Fibroblast of the conjunctiva (primary cell): Measurements from ENCODE around the gene FCER1G.
"Not testable (repeated sequence)": the region's sequence is repeated elsewhere in the genome, so short reads cannot be mapped to it uniquely, and the experiment has no call there.

Source experiments
- DNase-seq: peaks from one replicate; pipeline ENCODE4 v3.0.0-alpha.2; 2010; ENCODE audit warnings: low read depth

Gene FCER1G

DNA sequence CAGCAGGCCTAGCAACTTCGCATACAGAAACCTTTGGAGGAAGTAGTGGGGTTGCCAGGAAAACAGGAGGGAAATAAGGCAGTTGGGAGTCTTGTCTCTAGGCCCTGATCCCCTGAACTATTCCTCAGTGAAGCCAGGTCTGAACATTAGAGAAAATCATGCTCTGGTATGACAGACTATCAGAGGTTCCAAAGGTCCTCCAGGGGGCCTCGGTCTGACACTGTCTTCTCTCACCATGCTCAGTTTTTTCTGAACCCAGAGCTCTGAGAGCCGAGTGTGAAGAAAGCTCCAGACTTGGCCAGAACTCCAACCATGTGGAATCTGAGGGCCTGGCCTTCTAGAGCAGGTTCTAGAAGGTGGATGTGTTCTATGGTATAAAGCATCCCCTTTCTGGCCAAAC, 14.8 kb downstream of the FCER1G start:
- DNase-seq: no peak

DNA sequence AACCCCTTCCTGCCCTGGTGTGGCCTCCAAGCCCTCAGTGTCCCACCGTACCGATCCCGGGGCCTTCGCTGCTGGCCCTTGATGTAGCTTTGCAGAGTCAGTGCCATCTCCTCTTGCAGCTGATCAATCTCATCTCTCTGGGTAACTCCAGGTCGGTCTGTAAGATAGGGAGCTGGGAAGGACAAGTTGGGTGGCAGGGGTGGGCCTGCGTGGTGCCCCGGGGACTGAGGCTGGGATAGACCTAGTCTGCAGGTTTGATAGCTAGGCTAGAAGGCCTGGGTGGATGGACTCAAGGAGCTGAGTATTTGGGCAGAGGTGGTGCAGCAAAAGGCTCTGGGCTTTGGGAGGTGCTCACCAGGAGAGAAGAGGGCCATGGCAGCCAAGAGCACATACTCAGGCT, 15.7 kb downstream of the FCER1G start:
- no peak for DNase-seq

DNA sequence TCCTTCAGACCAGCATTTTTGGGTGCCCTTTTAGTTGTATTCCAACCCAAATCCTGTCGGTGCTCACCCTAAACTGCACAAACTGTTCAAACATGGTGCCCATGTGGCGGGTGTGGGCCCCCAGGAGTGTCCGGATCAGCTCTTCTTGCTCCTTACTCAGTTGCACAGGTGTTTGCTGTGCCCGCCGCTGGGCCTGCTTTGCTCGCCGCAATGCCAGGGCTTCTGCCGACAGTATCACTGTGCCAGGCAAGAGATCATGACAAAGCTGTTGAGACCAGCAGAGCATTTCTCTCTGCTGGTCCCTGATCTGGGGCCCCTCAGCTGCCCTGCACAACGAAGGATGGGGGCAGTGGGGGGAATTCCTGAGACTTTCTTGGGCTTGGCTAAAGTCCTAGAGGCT, 18.0 kb downstream of the FCER1G start:
- DNase-seq: no peak

DNA sequence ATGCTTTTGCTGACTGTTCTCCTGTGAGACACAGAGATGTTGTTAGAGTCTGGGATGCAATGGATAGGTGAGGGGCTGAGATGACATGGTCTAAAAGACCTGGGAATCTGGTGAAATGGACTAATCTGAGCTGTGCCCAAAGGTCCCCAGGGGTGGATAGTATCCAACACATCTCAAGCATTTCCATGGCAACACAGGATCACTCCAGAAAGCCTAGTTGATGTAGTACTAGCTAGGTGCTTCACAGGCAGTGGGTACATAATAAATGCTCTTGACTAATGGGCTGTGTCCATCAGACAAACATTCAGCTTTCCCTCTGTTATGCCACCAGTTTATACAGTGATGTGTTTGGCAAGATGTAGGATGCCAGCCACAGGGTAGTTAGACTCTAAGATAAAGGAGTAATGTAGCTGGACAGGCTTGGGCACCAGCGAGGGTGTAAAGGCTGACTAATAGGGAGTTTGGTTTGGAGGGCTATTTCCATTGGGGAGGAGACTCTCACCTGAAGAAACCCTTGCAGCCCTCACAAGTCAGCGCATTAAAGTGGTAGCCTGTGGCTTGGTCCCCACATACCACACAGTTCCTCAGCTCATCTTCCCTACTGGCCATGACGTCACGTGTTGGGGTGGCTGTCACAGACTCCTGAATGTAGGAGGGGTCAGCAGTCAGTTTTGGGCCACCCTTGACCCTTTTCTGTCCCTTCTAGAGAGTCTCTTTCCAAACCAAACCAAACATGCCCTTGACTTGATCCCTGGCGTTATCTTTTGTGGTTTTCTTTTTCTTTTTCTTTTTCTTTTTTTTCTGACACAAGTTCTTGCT, 21.1 kb downstream of the FCER1G start:
- DNase-seq: no peak

DNA sequence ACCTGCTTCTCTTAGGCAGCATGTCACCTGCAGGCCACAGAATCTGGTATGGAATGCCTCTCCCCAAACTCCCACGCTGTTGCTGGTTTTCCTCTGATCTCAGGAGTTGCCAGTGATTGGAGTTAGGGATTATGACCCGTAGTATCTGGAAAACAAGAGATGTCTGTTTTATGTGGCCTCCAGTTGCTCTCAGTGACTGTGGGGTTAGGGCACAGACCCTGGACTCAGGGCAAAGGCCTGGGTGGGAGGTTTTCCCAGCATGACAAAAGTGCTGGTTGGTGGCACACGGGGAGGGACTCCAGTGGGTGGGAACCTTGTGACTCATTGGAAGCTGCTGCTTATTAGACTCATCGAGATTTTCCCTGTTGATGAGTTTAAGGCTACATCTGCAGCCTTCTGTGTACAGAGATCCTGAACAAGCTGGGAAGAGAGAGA, 23.0 kb downstream of the FCER1G start, which contains the start of gene NR1I3:
Gene NR1I3, minus strand, starts transcription at position 165 of the 435 bp plus-strand sequence. CDS start 1,638 bp downstream, outside the sequence.
- no peak for DNase-seq

DNA sequence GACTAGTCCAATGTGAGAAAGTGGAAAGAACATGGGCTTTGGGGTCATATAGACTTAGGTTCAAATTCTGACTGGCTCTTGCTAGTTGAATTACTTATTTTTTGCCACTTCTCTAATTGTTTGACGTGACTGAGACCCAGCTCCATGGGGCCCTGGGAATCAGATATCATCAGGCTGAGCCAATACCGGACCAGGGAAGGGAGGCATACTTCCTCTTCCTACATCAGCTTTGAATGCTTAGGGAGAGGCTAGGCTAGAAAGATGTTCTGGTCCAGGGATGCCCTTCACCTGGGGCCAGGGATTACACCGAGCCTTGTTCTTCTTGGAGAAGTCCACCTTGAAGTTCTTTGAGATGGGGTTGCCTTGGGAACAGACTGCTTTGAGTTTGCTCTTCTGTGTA, 26.6 kb downstream of the FCER1G start:
- DNase-seq: no peak

DNA sequence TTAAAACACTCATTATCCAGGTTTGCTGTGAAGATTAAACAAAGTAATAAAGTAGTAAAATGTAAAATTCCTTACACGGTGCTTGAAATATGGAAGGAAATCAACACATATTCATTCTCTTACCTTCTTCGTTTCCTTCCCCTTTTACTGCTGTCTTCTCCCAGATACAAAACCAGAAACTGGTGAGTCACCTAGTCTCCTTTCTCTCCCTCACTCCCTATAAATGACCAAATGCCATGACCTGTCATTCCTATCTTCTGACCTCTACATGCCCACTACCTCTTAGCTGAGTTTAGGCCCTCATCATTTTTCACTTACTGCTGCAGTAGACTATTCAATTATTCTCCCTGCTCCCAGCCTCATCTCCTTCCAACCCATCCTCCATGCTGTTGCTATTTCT, 27.2 kb downstream of the FCER1G start:
- DNase-seq: no peak

DNA sequence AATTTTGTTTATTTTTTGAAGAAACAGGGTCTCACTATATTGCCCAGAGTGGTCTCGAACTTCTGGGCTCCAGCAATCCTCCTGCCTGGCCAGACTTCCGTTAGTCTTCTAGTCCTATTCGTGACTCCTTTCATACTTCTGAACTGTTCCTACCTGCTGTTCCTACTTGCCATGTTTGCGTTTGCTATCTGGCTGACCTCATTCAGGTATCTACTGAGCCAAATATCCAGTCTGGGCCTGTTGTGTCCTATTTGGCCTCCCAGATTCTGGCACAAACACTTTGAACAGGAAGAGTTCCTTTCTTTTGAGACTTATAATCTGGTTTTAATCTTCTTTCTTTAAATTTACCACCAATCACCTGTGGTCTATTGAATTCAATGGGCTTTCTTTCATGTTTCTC, 29.8 kb downstream of the FCER1G start:
- no peak for DNase-seq

DNA sequence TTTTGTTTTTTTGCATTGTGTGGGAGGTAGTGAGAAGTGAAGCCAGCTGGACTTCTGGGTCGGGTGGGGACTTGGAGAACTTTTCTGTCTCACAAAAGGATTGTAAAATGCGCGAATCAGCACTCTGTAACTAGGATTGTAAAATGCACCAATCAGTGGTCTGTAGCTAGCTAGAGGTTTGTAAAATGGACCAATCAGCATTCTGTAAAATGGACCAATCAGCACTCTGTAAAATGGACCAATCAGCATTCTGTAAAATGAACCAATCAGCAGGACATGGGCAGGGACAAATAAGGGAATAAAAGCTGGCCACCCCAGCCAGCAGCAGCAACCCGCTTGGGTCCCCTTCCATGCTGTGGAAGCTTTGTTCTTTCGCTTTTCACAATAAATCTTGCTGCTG, 35.0 kb downstream of the FCER1G start:
- DNase-seq: not testable (repeated sequence)

DNA sequence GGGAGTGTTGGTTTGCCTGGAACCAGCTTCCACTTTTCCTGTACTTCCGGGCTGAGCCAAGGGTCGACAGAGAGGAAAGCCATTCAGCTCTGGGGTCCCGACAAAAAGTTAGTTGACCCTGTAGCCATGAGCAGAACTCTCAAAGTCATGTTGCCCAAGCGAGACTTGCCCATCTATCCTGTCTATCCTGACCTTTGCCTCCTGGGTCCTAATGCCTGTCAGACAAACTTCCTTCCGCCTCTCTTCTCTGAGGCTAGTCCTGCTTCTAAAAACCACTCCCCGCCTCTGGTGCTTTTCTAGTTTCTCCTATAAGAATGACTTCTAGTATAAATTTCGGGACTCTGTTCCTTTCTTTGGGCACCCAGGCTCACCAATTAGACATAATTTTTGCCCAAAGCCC, 35.7 kb downstream of the FCER1G start:
- DNase-seq: no peak

DNA sequence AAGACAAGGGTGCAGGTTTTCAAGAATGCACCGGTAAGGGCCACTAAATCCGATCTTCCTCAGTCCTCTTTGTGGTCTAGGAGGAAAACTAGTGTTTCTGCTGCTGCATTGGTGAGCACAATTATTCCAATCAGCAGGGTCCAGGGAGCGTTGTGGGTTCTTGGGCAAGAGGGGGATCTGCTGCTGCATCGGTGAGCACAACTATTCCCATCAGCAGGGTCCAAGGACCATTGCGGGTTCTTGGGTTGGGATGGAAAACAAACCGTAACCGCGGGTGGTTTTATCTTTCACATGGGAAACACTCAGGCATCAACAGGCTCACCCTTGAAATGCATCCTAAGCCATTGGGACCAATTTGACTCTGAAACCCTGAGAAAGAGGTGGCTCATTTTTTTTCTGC, 36.5 kb downstream of the FCER1G start:
- no peak for DNase-seq

DNA sequence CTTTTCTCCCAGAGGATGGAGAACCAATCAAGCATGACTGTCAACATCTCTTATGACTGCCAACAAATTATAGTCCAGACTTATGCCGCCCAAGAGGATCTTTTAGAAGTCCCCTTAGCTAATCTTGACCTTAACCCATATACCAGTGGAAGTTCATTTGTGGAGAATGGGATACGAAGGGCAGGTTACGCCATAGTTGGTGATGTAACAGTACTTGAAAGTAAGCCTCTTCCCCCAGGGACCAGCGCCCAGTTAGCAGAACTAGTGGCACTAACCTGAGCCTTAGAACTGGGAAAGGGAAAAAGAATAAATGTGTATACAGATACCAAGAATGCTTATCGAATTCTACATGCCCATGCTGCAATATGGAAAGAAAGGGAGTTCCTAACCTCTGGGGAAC, 40.2 kb downstream of the FCER1G start:
- DNase-seq: not testable (repeated sequence)

DNA sequence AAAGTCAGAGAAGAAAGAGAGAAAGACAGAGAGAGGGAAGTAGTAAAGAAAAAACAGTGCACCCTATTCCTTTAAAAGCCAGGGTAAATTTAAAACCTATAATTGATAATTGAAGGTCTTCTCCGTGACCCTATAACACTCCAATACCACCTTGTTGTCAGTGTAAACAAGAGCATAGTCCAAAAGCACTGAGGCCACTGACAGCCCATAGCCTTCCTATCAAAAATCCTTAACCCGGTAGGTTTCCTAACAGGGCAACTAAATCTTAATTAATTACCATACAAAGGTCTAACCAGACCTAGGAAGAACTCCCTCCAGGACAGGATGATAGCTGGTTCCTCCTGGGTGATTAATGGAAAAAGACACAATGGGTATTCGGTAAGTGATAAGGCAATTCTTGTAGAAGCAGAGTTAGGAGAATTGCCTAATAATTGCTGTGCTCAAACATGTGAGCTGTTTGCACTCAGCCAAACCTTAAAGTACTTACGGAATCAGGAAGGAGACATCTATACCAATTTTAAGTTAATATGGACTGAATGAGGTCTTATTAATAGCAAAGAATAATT, 40.9 kb downstream of the FCER1G start:
- not testable (repeated sequence) for DNase-seq

DNA sequence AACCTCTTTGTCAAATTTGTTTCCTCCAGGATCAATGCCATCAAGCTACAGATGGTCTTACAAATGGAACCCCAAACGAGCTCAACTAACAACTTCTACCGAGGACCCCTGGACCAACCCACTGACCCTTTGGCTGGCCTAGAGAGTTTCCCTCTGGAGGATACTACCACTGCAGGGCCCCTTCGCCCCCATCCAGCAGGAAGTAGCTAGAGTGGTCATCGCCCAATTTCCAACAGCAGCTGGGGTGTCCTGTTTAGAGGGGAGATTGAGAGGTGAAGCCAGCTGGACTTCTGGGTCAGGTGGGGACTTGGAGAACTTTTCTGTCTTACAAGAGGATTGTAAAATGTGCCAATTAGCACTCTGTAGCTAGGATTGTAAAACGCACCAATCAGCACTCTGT, 42.0 kb downstream of the FCER1G start:
- not testable (repeated sequence) for DNase-seq

DNA sequence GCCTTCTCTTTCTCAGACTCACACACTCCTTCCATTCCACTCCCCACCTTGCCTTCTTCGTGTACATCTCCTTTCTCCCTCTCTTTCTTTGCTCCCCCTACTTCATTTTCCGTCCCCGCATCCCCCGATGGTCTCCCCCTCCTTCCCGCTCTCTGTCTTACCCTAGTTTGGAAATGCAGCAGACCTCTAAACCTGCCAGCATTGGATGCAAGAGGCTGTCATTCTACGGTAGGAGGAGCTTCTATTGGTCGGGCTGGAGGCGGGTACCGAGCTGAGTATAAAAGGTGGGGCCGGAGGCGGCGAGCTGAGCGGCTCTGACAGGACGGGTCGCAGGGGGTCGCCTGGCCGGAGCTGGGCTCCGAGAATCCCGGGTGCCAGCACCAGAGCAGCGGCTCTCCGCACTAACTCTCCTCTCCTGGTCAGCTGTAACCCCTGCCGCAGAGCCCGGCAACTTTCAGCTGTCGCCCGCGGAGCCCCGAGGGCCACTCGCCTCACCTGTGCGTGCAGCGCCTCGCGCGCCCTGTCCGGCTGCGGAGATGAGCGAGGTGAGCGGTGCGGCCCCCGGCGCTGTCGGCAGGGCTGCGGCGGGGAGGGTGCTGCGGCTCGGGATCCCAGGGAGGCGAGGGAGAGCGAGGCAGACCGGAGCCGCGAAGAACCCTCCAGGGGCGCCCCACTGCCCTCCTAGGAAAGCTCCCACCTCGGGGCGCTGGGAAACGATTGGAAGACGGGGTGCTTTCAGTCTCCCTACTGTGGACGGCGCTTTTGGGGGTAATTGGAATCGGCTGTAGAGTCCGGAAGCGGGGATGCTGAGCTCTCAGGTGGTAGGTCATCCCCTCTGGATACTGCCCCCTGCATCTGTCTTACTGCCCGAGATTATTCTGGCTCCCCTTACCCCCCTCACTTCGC, 43.6 kb downstream of the FCER1G start, which contains the start of gene PCP4L1:
Gene PCP4L1, plus strand, starts transcription at position 307 of the 906 bp plus-strand sequence. Its CDS starts 230 bp downstream, at position 537.
- DNase-seq: peak; percentile 17

DNA sequence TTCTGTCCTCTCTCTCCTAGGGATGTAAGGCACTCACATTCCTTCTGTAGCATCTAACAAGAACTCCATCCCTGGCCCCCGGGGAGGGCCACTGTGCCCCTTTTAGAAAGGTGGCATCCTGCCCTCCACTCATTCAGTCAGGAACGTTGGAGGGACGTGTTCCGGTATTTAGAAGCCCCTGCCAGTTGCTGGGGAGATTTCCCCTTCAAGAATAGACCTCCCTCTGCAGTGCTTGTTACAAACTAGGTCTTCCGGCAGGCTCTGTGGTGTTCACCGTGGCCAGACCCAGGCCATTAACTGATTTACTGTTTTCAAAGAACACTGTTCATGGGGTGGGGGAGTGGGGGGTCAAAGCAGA, 44.2 kb downstream of the FCER1G start:
- no peak for DNase-seq

DNA sequence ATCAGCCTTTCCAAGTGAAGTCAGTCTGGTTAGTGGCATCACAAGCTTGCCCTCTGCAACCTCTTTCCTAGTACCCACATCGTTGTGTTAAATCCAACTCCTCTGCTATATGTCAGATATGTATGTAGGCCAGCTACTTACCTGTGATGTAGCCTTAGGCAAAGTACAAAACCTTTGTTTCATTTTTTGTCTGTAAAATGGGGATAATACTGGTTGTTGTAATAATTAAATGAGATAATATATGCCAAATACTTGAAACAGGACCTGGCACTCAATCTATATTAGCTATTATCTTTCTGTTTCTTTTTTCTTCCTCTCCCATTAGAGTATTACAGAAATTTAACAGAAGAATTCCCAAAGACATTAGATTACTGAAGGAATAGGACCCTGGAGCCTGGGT, 44.7 kb downstream of the FCER1G start:
- no peak for DNase-seq

DNA sequence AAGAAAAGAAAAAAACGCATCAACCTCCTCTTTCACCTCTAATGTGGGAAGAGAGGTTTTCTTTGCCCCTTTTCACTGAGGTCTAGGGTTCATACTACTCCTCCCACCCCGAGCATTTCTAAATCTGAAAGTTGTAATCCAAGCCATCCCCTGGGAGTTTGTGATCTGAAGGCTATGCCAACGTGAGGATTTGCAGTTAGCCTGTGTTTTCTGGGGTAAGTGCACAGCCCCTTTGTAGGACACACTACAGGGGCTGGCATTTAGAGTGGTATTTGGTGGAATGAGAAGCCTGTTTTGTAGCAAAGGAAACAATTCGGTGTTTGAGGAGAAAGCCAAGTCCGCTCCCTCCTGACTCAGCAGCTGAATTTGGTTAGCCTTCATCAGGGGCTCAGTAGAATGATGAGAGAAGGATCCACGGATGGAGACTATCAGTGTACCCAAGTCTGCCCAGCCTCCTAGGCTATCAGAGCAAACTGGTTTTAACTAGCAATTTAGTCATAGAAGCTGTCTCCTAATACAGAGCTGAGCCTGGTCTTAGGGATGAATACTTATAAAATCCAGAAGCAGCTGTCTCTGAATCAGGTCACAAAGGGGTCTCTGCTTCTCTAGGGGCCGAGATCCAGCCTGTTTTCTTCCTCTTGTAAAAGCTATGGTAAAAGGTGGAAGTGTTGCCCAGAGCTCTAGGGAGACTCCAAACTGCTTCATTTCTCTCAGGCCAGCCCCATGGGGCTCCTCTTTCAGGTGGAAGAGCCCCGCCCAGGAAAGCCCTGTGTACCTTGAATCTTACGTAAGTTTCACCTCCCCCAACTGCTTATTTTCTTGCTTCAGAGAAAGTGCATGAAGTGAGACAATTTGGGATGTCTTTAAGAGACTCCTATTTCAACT, 45.5 kb downstream of the FCER1G start:
- DNase-seq: no peak

DNA sequence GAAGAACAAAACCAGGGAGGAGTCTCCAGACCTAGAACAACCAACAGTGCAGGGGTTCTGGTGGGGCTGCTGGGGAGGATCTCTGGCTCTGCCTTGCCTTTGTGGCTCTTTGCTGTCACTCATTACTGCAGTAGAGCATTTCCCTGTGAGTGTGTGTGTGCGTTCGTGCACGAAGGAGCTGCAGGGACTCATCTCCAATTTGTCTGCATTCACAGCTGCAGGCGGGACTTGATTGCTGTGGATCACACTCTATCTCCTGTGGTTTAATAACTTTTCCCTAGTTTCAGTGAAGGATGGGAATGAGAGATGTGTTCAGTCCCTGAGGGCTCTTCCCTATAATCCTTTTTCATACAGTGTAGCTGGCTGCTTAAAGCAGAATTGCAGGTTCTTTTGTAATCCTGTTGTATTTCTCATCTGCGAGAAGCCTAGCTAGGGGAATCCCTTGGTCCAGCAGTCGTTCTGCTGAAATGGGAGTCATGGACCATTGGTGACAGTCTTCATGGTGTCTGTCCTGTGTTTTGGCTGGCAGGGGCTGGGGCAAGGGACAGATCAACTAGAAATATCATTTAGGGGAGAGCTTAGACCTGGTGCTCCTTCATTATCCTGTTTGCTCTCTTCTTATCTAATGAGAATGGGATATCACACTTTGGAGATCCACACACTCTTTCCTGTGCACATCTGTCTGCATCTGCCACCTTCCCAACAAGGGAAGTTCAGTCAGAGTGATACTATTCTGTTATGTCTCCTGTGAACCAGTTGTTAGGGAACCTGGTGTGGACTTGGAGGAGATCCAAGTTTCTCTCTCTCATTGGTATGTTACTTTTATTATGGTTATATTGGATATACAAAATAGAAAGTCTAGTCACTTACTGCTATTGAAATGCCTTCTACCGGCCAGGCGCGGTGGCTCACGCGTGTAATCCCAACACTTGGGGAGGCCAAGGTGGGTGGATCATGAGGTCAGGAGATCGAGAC, 46.5 kb downstream of the FCER1G start:
- no peak for DNase-seq

DNA sequence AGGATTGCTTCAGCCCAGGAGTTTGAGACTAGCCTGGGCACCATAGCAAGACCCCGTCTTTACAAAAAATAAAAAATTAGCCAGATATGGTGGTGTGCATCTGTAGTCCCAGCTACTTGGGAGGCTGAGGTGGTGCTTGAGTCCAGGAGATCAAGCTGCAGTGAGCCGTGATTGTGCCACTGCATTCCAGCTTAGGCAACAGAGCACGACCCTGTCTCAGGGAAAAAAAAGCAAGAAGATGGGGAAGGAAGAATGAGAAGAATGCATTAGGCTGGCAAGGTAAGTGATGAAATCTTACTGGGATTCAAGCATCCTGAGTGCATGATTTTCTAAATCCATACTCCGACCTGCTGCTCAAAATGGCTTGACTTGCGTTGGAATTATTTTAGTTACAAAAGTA, 50.2 kb downstream of the FCER1G start:
- no peak for DNase-seq
